GM11168 (cell line): ENCODE results near the gene BRICD5.
"Not testable (repeated sequence)": the region's sequence is repeated elsewhere in the genome, so short reads cannot be mapped to it uniquely, and the experiment has no call there.

Experiments used
- in situ Hi-C: fragments of 300-500 bp; cut with MboI; formaldehyde crosslinking; loops from one replicate; pipeline ENCODE4 v1.12.0; 2022; ENCODE audit warnings: low sequenced_read_pairs; ENCODE audit not compliant: unreplicated experiment

The BRICD5 gene

DNA sequence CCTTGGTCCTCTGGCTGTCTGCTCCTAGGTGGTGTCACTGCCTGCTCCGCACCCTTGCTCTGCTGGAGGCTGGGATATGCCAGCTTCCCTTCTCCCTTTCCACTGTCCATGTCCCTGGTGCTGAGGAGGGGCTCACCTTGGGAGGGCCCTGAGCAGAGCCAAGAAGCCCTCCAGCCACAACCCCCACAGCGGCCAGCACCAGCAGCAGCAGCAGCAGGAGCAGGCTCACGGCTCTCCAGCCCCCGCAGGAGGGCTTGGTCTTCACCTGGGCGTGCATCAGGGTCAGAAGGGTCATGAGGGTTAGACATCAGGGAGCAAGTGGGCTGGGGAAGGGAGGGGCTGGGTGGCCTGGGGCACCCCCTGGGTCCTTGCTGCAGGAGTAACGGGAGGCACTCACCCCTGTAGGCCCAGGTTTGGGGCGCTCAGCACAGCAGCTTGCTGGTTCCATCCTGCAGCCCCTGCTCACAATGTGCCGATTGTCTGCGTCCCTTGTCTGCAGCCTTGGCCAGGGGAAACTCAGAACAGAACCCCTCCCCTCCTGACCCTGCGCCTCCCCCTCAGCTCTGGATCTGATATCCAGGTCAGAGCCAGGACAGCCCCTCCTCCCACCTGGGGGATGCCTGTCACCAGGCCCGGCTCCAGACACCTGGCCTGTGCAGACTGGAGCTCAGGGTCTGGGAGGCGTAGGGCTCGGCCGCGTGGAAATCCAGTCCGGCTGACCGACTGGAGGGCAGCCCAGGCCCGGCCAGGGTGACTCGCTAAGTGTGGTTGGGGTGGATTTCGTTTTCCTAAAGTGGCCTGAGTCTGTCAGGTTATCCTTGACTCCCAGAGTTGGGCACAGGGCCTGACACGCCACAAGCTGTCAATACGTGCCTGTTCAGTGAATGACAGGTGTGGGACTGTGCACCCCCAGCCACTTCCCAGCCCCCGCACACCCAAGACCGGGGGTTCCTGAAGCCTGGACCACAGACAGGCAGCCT, at the start of gene BRICD5:
BRICD5 (minus strand) TSS at position 478 of the 980 bp plus-strand sequence; CDS start at position 448, 30 bp downstream.
- in situ Hi-C loops = no loop called here

DNA sequence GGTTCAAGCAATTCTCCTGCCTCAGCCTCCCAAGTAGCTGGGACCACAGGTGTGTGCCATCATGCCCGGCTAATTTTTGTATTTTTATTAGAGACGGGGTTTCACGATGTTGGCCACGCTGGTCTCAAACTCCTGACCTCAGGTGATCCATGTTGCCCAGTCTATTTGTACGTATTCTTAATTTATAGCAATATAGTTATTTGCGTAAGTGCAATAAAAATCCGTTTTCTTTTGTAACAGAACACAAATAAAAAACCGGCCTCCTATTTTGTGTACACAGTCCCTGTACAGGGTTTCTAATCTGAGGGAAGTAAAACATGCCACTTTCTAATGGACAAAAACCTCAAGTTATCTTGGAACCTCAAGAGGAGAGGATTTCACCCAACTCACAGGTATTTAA, 49.6 kb upstream of the BRICD5 start:
- in situ Hi-C loops = no loop called here

DNA sequence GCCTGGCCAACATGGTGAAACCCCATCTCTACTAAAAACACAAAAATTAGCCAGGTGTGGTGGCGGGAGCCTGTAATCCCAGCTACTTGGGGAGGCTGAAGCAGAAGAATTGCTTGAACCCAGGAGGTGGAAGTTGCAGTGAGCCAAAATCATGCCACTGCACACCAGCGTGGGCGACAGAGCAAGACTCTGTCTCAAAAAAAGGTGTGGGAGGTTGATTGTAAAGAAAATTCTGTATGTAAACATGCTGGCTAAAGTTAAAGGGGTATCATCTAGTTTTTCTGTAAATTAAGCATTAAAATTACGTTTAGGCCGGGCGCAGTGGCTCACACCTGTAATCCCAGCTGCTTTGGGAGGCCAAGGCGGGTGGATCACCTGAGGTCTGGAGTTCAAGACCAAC, 47.9 kb upstream of the BRICD5 start:
- in situ Hi-C loops = not testable (repeated sequence)

GRCh38 chr16:2257726-2258125, 47.1 kb upstream of the BRICD5 start:
- in situ Hi-C loops = no loop called here

- in situ Hi-C loops = no loop called here
Observed at GRCh38 chr16:2256531-2257140, 46.0 kb upstream of the BRICD5 start.

- in situ Hi-C loops = no loop called here
Observed at GRCh38 chr16:2253293-2253692, 42.6 kb upstream of the BRICD5 start.

DNA sequence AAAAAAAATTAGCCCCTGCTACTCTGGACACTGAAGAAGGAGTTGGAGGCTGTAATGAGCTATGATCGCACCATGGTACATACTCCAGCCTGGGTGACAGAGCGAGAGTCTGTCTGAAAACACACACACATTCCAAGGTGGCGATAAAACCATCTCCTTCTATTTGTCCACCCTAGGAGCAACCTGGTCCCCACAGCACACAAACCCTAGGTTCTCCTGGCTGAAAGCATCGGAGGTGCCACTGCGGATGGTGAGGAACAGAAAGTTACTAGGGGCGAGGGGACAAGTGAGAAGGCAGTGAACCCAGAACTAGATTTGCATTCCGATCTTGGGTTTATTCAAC, 42.1 kb upstream of the BRICD5 start:
- in situ Hi-C loops = no loop called here

- in situ Hi-C loops = no loop called here
Observed at GRCh38 chr16:2251296-2252111, 40.8 kb upstream of the BRICD5 start, which contains the start of gene ECI1. ECI1 (minus strand) TSS chr16:2251587; CDS start chr16:2251566, 21 bp downstream.

DNA sequence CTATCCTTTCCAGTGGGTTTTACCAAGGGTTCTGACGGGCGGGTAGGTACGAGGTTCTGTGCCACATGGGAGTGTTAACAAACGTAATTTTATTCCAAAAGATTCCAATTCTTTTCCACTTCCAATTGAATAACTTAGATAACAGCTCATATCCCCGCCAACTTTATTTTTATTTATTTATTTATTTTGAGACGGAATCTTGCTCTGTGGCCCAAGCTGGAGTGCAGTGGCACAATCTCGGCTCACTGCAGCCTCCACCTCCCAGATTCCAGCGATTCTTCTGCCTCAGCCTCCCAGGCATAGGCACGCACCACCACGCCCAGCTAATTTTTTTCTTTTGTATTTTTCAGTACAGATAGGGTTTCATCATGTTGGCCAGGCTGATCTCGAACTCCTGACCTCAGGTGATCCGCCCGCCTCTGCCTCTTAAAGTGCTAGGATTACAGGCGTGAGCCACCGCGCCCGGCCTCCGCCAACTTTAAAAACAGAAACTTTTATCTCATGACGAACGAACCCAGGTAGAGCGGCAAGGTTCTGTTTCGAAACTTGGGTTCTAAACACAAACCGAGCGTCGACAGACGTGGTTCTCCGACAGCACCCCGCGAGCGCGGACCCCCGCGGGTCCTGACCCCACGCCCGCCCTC, 40.1 kb upstream of the BRICD5 start:
- in situ Hi-C loops = no loop called here

DNA sequence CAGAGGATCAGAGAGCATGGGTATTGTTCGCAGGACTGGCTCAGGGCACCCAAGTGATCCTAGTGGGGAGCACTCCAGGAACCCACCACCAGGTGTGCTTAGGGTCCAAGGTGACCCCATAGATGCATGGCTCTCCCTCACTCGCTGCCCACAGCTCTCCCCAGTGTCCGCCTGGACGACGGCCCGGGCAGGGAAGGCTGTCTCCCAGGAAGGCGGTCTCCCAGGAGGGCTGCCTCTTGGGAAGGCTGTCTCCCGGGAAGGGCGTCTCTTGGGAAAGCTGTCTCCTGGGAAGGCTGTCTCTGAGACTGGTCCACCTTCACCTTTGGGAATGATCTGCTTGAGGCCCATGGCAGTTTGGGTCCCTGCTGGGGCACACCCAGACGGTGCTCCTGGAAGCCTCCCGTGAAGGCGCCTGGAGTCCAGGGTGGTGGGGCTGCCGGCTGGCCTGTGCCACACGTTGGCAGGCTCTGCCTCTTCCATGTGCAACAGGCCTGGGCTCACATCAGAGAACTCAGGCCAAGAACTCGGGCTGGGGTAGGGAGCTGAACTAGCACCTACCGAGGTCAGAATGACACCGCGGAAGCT, 35.7 kb upstream of the BRICD5 start:
- in situ Hi-C loops = no loop called here

- in situ Hi-C loops = no loop called here
Observed at GRCh38 chr16:2244926-2245795, 34.5 kb upstream of the BRICD5 start.

DNA sequence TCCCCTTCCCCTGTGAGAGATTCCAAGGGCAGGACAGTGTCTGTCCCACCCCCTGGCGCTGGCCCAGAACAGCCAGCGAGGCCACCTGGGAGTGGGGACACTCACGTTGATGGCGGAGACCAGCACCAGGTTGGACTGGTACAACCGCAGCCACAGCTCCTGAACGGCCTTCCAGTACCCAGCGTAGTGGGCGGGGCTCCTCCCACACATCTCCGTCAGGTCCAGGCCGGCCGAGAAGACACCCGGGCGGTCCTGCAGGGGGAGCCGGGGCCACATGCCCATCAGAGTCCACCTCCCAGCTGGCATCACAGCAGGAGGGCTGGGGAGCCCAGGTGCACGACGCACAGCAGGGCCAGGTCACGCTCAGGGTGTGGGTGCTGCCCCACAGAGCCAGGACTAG, 33.6 kb upstream of the BRICD5 start:
- in situ Hi-C loops = no loop called here

GRCh38 chr16:2243781-2244180, 33.1 kb upstream of the BRICD5 start:
- in situ Hi-C loops = no loop called here

DNA sequence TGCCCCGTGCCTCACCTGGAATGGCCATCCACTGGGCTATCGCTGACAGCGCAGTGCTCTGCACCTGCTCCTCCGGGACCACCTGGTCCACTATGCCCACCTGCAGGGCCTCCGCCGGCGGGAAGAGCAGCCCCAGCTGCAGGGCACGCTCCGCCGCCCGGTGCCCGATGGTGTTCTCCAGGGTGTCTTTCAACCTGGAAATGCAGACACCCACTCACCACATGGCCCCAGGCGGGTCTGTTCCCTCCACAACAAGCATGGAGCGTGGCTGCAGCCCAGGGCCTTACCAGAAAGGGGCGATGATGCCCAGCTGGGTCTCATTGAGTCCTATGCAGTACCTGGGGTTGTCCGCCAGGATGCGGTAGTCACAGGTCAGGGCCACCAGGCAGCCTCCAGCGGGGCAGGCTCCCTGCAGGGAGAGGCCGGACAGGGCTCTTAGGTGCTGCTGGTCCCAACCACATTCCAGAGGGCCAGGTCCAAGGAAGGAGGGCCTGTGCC, 32.4 kb upstream of the BRICD5 start:
- in situ Hi-C loops = no loop called here

DNA sequence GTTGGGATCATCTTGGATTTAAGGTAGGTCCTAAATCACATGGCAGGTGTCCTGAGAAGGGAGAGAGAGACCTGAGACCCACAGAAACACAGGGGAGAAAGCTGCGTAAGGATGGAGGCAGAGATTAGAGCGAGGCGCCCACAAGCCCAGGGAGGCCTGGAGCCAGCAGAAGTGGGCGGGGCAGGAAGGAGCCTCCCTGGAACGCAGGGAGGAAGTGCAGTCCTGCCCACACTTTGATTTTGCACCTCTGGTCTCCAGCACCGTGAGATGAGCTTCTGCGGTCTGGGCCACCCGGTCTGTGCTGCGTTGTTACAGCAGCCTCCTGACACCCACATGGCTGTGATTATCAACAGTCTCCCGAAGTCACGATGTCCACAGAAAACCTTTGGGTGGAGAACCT, 31.9 kb upstream of the BRICD5 start:
- in situ Hi-C loops = no loop called here

DNA sequence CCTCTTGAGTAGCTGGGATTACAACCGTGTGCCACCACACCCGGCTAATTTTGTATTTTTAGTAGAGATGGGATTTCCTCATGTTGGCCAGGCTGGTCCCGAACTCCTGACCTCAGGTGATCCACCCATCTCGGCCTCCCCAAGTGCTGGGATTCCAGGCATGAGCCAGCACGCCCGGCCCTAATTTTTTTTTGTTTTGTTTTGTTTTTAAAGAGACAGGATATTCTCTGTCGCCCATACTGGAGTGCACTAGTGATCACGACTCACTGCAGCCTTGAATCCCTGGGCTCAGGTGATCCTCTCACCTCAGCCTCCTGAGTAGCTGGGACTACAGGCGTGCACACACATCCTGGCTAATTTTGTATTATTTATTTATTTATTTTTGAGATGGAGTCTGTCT, 29.7 kb upstream of the BRICD5 start:
- in situ Hi-C loops = not testable (repeated sequence)

- in situ Hi-C loops = no loop called here
Observed at GRCh38 chr16:2238838-2239675, 28.4 kb upstream of the BRICD5 start.
